ENCODE data around the gene NUMB.
"Not testable (repeated sequence)": the region's sequence is repeated elsewhere in the genome, so short reads cannot be mapped to it uniquely, and the experiment has no call there.

Gene NUMB

GRCh38 chr14:73325063-73325462, 133.3 kb downstream of the NUMB start:
- no peak overlapping the region for H3K27ac Mint-ChIP-seq
- H3K4me1 Mint-ChIP-seq, result peaks cover 11% of the 10 kb centered on the region
- ATAC-seq, result no peak
- no peaks in the 10 kb centered on the region for H3K9me3 Mint-ChIP-seq
- H3K27me3 Mint-ChIP-seq, result no peaks in the 10 kb centered on the region
- H3K36me3 Mint-ChIP-seq, result peaks cover 5% of the 10 kb centered on the region
- H3K4me3 Mint-ChIP-seq, result no peak overlapping the region

GRCh38 chr14:73324533-73324932, 133.8 kb downstream of the NUMB start:
- no peak for ATAC-seq
- H3K9me3 Mint-ChIP-seq, result no peaks in the 10 kb centered on the region
- H3K27ac Mint-ChIP-seq, result no peak overlapping the region
- no peaks in the 10 kb centered on the region for H3K27me3 Mint-ChIP-seq
- H3K36me3 Mint-ChIP-seq, result peaks cover 4% of the 10 kb centered on the region
- peaks cover 10% of the 10 kb centered on the region for H3K4me1 Mint-ChIP-seq
- no peak overlapping the region for H3K4me3 Mint-ChIP-seq

- no peak overlapping the region for H3K27ac Mint-ChIP-seq
- no peak for ATAC-seq
- no peaks in the 10 kb centered on the region for H3K36me3 Mint-ChIP-seq
- no peaks in the 10 kb centered on the region for H3K9me3 Mint-ChIP-seq
- H3K4me1 Mint-ChIP-seq, result peaks cover 6% of the 10 kb centered on the region
- H3K27me3 Mint-ChIP-seq, result no peaks in the 10 kb centered on the region
- no peak overlapping the region for H3K4me3 Mint-ChIP-seq
Observed at GRCh38 chr14:73323896-73324399, 134.4 kb downstream of the NUMB start.

- Mint-ChIP-seq H3K36me3 (peaks cover 19% of the 10 kb centered on the region), H3K4me1 (peaks cover 22% of the 10 kb centered on the region), H3K27ac (no peak overlapping the region), H3K4me3 (no peak overlapping the region), H3K27me3 (no peaks in the 10 kb centered on the region), H3K9me3 (peaks cover 6% of the 10 kb centered on the region)
- ATAC-seq, result no peak
Observed at GRCh38 chr14:73313151-73313550, 145.2 kb downstream of the NUMB start.

- peaks cover 22% of the 10 kb centered on the region for H3K36me3 Mint-ChIP-seq
- no peak overlapping the region for H3K4me3 Mint-ChIP-seq
- ATAC-seq, result no peak
- no peaks in the 10 kb centered on the region for H3K27me3 Mint-ChIP-seq
- H3K9me3 Mint-ChIP-seq, result peaks cover 6% of the 10 kb centered on the region
- peaks cover 22% of the 10 kb centered on the region for H3K4me1 Mint-ChIP-seq
- no peak overlapping the region for H3K27ac Mint-ChIP-seq
Observed at GRCh38 chr14:73312687-73313086, 145.7 kb downstream of the NUMB start.

- no peak for ATAC-seq
- peaks cover 6% of the 10 kb centered on the region for H3K9me3 Mint-ChIP-seq
Observed at GRCh38 chr14:73311708-73312030, 146.7 kb downstream of the NUMB start.

GRCh38 chr14:73309207-73309606, 149.1 kb downstream of the NUMB start:
- not testable (repeated sequence) for H3K9me3 Mint-ChIP-seq, H3K4me3 Mint-ChIP-seq, H3K27ac Mint-ChIP-seq, ATAC-seq, H3K27me3 Mint-ChIP-seq
- Mint-ChIP-seq H3K4me1 (peaks cover 38% of the 10 kb centered on the region), H3K36me3 (peaks cover 27% of the 10 kb centered on the region)

More at GRCh38 chr14:73311708-73312030, 146.7 kb downstream of the NUMB start:
- Mint-ChIP-seq H3K27me3 (no peaks in the 10 kb centered on the region), H3K4me3 (no peak overlapping the region), H3K4me1 (peaks cover 28% of the 10 kb centered on the region), H3K27ac (no peak overlapping the region), H3K36me3 (peaks cover 30% of the 10 kb centered on the region)

GRCh38 chr14:73307261-73307660, 151.1 kb downstream of the NUMB start:
- Mint-ChIP-seq H3K27me3 (no peaks in the 10 kb centered on the region), H3K4me3 (no peak overlapping the region), H3K4me1 (peaks cover 49% of the 10 kb centered on the region), H3K36me3 (peaks cover 27% of the 10 kb centered on the region), H3K9me3 (peaks cover 6% of the 10 kb centered on the region), H3K27ac (peak overlapping the region; percentile 38)
- ATAC-seq, result no peak

- peaks cover 6% of the 10 kb centered on the region for H3K9me3 Mint-ChIP-seq
- H3K27me3 Mint-ChIP-seq, result no peaks in the 10 kb centered on the region
- peaks cover 37% of the 10 kb centered on the region for H3K4me1 Mint-ChIP-seq
- no peak for ATAC-seq
- H3K27ac Mint-ChIP-seq, result no peak overlapping the region
- no peak overlapping the region for H3K4me3 Mint-ChIP-seq
- H3K36me3 Mint-ChIP-seq, result peaks cover 27% of the 10 kb centered on the region
Observed at GRCh38 chr14:73305499-73305898, 152.8 kb downstream of the NUMB start.

GRCh38 chr14:73295198-73295796, 163.0 kb downstream of the NUMB start:
- ATAC-seq, result no peak
- Mint-ChIP-seq H3K4me1 (peaks cover 4% of the 10 kb centered on the region), H3K36me3 (peaks cover 7% of the 10 kb centered on the region), H3K27me3 (no peaks in the 10 kb centered on the region), H3K9me3 (no peaks in the 10 kb centered on the region), H3K27ac (no peak overlapping the region), H3K4me3 (no peak overlapping the region)

GRCh38 chr14:73293782-73294781, 164.3 kb downstream of the NUMB start:
- Mint-ChIP-seq H3K36me3 (peaks cover 7% of the 10 kb centered on the region), H3K9me3 (no peaks in the 10 kb centered on the region), H3K4me1 (peaks cover 12% of the 10 kb centered on the region), H3K27ac (no peak overlapping the region), H3K4me3 (no peak overlapping the region), H3K27me3 (no peaks in the 10 kb centered on the region)
- no peak for ATAC-seq

GRCh38 chr14:73290279-73290678, 168.1 kb downstream of the NUMB start:
- peaks cover 12% of the 10 kb centered on the region for H3K4me1 Mint-ChIP-seq
- H3K9me3 Mint-ChIP-seq, result no peaks in the 10 kb centered on the region
- peaks cover 13% of the 10 kb centered on the region for H3K36me3 Mint-ChIP-seq
- peak; percentile 85 for ATAC-seq
- no peak overlapping the region for H3K27ac Mint-ChIP-seq
- H3K4me3 Mint-ChIP-seq, result no peak overlapping the region
- no peaks in the 10 kb centered on the region for H3K27me3 Mint-ChIP-seq

GRCh38 chr14:73289729-73290128, 168.6 kb downstream of the NUMB start:
- Mint-ChIP-seq H3K4me1 (peaks cover 12% of the 10 kb centered on the region), H3K27me3 (no peaks in the 10 kb centered on the region), H3K36me3 (peaks cover 13% of the 10 kb centered on the region), H3K4me3 (no peak overlapping the region), H3K9me3 (no peaks in the 10 kb centered on the region), H3K27ac (no peak overlapping the region)
- no peak for ATAC-seq

- Mint-ChIP-seq H3K27me3 (no peaks in the 10 kb centered on the region), H3K9me3 (no peaks in the 10 kb centered on the region), H3K4me3 (no peak overlapping the region), H3K36me3 (peaks cover 15% of the 10 kb centered on the region), H3K27ac (no peak overlapping the region), H3K4me1 (peaks cover 12% of the 10 kb centered on the region)
- no peak for ATAC-seq
Observed at GRCh38 chr14:73289308-73289707, 169.0 kb downstream of the NUMB start.

- H3K9me3 Mint-ChIP-seq, result no peaks in the 10 kb centered on the region
- H3K4me1 Mint-ChIP-seq, result peaks cover 12% of the 10 kb centered on the region
- ATAC-seq, result no peak
- H3K36me3 Mint-ChIP-seq, result peaks cover 22% of the 10 kb centered on the region
- no peaks in the 10 kb centered on the region for H3K27me3 Mint-ChIP-seq
- no peak overlapping the region for H3K27ac Mint-ChIP-seq
- no peak overlapping the region for H3K4me3 Mint-ChIP-seq
Observed at GRCh38 chr14:73287071-73287470, 171.3 kb downstream of the NUMB start.

GRCh38 chr14:73286598-73286997, 171.7 kb downstream of the NUMB start:
- Mint-ChIP-seq H3K27me3 (no peaks in the 10 kb centered on the region), H3K9me3 (no peaks in the 10 kb centered on the region), H3K27ac (no peak overlapping the region), H3K36me3 (peaks cover 27% of the 10 kb centered on the region), H3K4me3 (no peak overlapping the region), H3K4me1 (peaks cover 12% of the 10 kb centered on the region)
- ATAC-seq, result no peak

Measured in stimulated activated memory B cell treated with anti-CD40 and anti-IgM and Interleukin-4, amounts not matched to agents 10 μg/mL and 1 μg/mL and 100 μg/mL, for 72 hours (primary cell).